ENCODE data around the gene GRSF1.

GRCh38 chr4:70829492-70829891, 10.2 kb downstream of the GRSF1 start:
- no peak for TF ChIP-seq CTCF (IDR thresholded peaks at IDR 0.05)
- TF ChIP-seq EP300 (IDR thresholded peaks at IDR 0.05), result no peak

All from sigmoid colon (tissue), 4 donors.